T-helper 2 cell treated with Interferon-gamma antibody and Interleukin-4, amounts not matched to agents 5 μg/mL and 100 μg/mL, for 36 hours (primary cell): Measurements from ENCODE around the gene FSTL5.

ENCODE experiments used
- DNase-seq: peaks from one replicate; pipeline ENCODE4 v3.0.0; 2021; ENCODE audit warnings: low spot score
- H3K27ac Mint-ChIP-seq: one replicate; pipeline ENCODE4 v1.8.0; 2021; ENCODE audit warnings: mild to moderate bottlenecking, mixed read lengths
- H3K27me3 Mint-ChIP-seq: one replicate; pipeline ENCODE4 v1.8.0; 2021; ENCODE audit warnings: low read depth, mixed read lengths
- H3K36me3 Mint-ChIP-seq: one replicate; pipeline ENCODE4 v1.8.0; 2021; ENCODE audit warnings: low read depth, mixed read lengths
- H3K4me1 Mint-ChIP-seq: one replicate; pipeline ENCODE4 v1.8.0; 2021; ENCODE audit warnings: low read depth, mixed read lengths
- H3K4me3 Mint-ChIP-seq: one replicate; pipeline ENCODE4 v1.8.0; 2022; ENCODE audit warnings: mild to moderate bottlenecking, moderate library complexity, mixed read lengths
- H3K9me3 Mint-ChIP-seq: one replicate; pipeline ENCODE4 v1.8.0; 2021; ENCODE audit warnings: mixed read lengths

FSTL5 gene

GRCh38 chr4:161564230-161564834 is 599.5 kb downstream of the FSTL5 start:
- no peaks in the 10 kb centered on the region for H3K9me3 Mint-ChIP-seq
- H3K27ac Mint-ChIP-seq = no peak overlapping the region
- H3K36me3 Mint-ChIP-seq = no peaks in the 10 kb centered on the region
- no peaks in the 10 kb centered on the region for H3K4me1 Mint-ChIP-seq
- DNase-seq = no peak
- no peak overlapping the region for H3K4me3 Mint-ChIP-seq
- H3K27me3 Mint-ChIP-seq = no peaks in the 10 kb centered on the region

- Mint-ChIP-seq H3K36me3 (no peaks in the 10 kb centered on the region), H3K4me3 (no peak overlapping the region), H3K27ac (no peak overlapping the region), H3K27me3 (no peaks in the 10 kb centered on the region), H3K4me1 (no peaks in the 10 kb centered on the region), H3K9me3 (no peaks in the 10 kb centered on the region)
- no peak for DNase-seq
Observed at GRCh38 chr4:161555689-161556660, 607.8 kb downstream of the FSTL5 start.

- no peak overlapping the region for H3K4me3 Mint-ChIP-seq
- H3K36me3 Mint-ChIP-seq = no peaks in the 10 kb centered on the region
- H3K4me1 Mint-ChIP-seq = no peaks in the 10 kb centered on the region
- no peaks in the 10 kb centered on the region for H3K27me3 Mint-ChIP-seq
- DNase-seq = no peak
- H3K27ac Mint-ChIP-seq = no peak overlapping the region
- H3K9me3 Mint-ChIP-seq = peaks cover 3% of the 10 kb centered on the region
Observed at GRCh38 chr4:161554372-161554990, 609.3 kb downstream of the FSTL5 start.

GRCh38 chr4:161546902-161547301 is 616.9 kb downstream of the FSTL5 start:
- Mint-ChIP-seq H3K27ac (no peak overlapping the region), H3K4me1 (no peaks in the 10 kb centered on the region), H3K4me3 (no peak overlapping the region), H3K9me3 (peaks cover 22% of the 10 kb centered on the region), H3K27me3 (no peaks in the 10 kb centered on the region), H3K36me3 (no peaks in the 10 kb centered on the region)
- DNase-seq = no peak

- Mint-ChIP-seq H3K36me3 (no peaks in the 10 kb centered on the region), H3K27me3 (no peaks in the 10 kb centered on the region), H3K9me3 (peaks cover 15% of the 10 kb centered on the region), H3K4me1 (no peaks in the 10 kb centered on the region), H3K27ac (no peak overlapping the region), H3K4me3 (no peak overlapping the region)
- DNase-seq = no peak
Observed at GRCh38 chr4:161540265-161540664, 623.5 kb downstream of the FSTL5 start.

GRCh38 chr4:161538941-161539340 is 624.9 kb downstream of the FSTL5 start:
- no peak overlapping the region for H3K4me3 Mint-ChIP-seq
- H3K27ac Mint-ChIP-seq = no peak overlapping the region
- no peaks in the 10 kb centered on the region for H3K36me3 Mint-ChIP-seq
- H3K27me3 Mint-ChIP-seq = no peaks in the 10 kb centered on the region
- no peaks in the 10 kb centered on the region for H3K4me1 Mint-ChIP-seq
- DNase-seq = no peak
- peaks cover 15% of the 10 kb centered on the region for H3K9me3 Mint-ChIP-seq

- no peak for DNase-seq
- no peak overlapping the region for H3K27ac Mint-ChIP-seq
- no peaks in the 10 kb centered on the region for H3K36me3 Mint-ChIP-seq
- no peak overlapping the region for H3K4me3 Mint-ChIP-seq
- no peaks in the 10 kb centered on the region for H3K4me1 Mint-ChIP-seq
- H3K9me3 Mint-ChIP-seq = peaks cover 12% of the 10 kb centered on the region
- no peaks in the 10 kb centered on the region for H3K27me3 Mint-ChIP-seq
Observed at GRCh38 chr4:161530710-161531109, 633.1 kb downstream of the FSTL5 start.

- Mint-ChIP-seq H3K9me3 (no peaks in the 10 kb centered on the region), H3K27me3 (no peaks in the 10 kb centered on the region), H3K27ac (no peak overlapping the region), H3K36me3 (no peaks in the 10 kb centered on the region), H3K4me3 (no peak overlapping the region), H3K4me1 (no peaks in the 10 kb centered on the region)
- DNase-seq = no peak
Observed at GRCh38 chr4:161525121-161525520, 638.7 kb downstream of the FSTL5 start.

GRCh38 chr4:161522031-161522430 is 641.8 kb downstream of the FSTL5 start:
- H3K4me3 Mint-ChIP-seq = no peak overlapping the region
- no peak overlapping the region for H3K27ac Mint-ChIP-seq
- H3K9me3 Mint-ChIP-seq = no peaks in the 10 kb centered on the region
- no peaks in the 10 kb centered on the region for H3K27me3 Mint-ChIP-seq
- no peaks in the 10 kb centered on the region for H3K4me1 Mint-ChIP-seq
- H3K36me3 Mint-ChIP-seq = no peaks in the 10 kb centered on the region
- no peak for DNase-seq

GRCh38 chr4:161519611-161520010 is 644.2 kb downstream of the FSTL5 start:
- Mint-ChIP-seq H3K9me3 (no peaks in the 10 kb centered on the region), H3K27me3 (no peaks in the 10 kb centered on the region), H3K4me1 (no peaks in the 10 kb centered on the region), H3K4me3 (no peak overlapping the region), H3K27ac (no peak overlapping the region), H3K36me3 (no peaks in the 10 kb centered on the region)
- no peak for DNase-seq

- DNase-seq = no peak
- Mint-ChIP-seq H3K4me3 (no peak overlapping the region), H3K9me3 (no peaks in the 10 kb centered on the region), H3K27ac (no peak overlapping the region), H3K36me3 (no peaks in the 10 kb centered on the region), H3K27me3 (no peaks in the 10 kb centered on the region), H3K4me1 (no peaks in the 10 kb centered on the region)
Observed at GRCh38 chr4:161517941-161518340, 645.9 kb downstream of the FSTL5 start.

- DNase-seq = no peak
- Mint-ChIP-seq H3K9me3 (peaks cover 6% of the 10 kb centered on the region), H3K36me3 (no peaks in the 10 kb centered on the region), H3K4me3 (no peak overlapping the region), H3K4me1 (no peaks in the 10 kb centered on the region), H3K27me3 (no peaks in the 10 kb centered on the region), H3K27ac (no peak overlapping the region)
Observed at GRCh38 chr4:161505141-161505540, 658.7 kb downstream of the FSTL5 start.

- peaks cover 6% of the 10 kb centered on the region for H3K9me3 Mint-ChIP-seq
- H3K27ac Mint-ChIP-seq = no peak overlapping the region
- no peaks in the 10 kb centered on the region for H3K27me3 Mint-ChIP-seq
- H3K4me1 Mint-ChIP-seq = no peaks in the 10 kb centered on the region
- H3K4me3 Mint-ChIP-seq = no peak overlapping the region
- no peak for DNase-seq
- H3K36me3 Mint-ChIP-seq = no peaks in the 10 kb centered on the region
Observed at GRCh38 chr4:161498155-161498554, 665.6 kb downstream of the FSTL5 start.

- peaks cover 10% of the 10 kb centered on the region for H3K9me3 Mint-ChIP-seq
- H3K4me3 Mint-ChIP-seq = no peak overlapping the region
- H3K4me1 Mint-ChIP-seq = no peaks in the 10 kb centered on the region
- H3K27ac Mint-ChIP-seq = no peak overlapping the region
- DNase-seq = no peak
- H3K27me3 Mint-ChIP-seq = no peaks in the 10 kb centered on the region
- no peaks in the 10 kb centered on the region for H3K36me3 Mint-ChIP-seq
Observed at GRCh38 chr4:161486461-161486860, 677.3 kb downstream of the FSTL5 start.
